SK-N-SH treated with all-trans-retinoic acid at 6 μM for 48 hours (cell line): Measurements from ENCODE around the gene CD40.

Experiments
- ATAC-seq: fragments of 200-7000 bp; cut with Tn5 transposase; 3 replicates; pipeline ENCODE4 v1.9.1; 2020; ENCODE audit warnings: mild to moderate bottlenecking, moderate library complexity
- ARNTL ChIP-seq: fragments of 450-650 bp; formaldehyde crosslinking; IDR thresholded peaks from 2 replicates; pipeline ENCODE4 v1.5.0; 2020; ENCODE audit warnings: low read depth, mild to moderate bottlenecking, moderate library complexity, borderline replicate concordance
- BACH2 ChIP-seq: fragments of 250-450 bp; sonication (Bioruptor Pico); IDR thresholded peaks from 2 replicates; pipeline ENCODE4 v1.9.0; 2021; ENCODE audit warnings: mild to moderate bottlenecking, borderline replicate concordance
- CREB5 ChIP-seq: fragments of 250-450 bp; sonication (Bioruptor Pico); IDR thresholded peaks from 2 replicates; pipeline ENCODE4 v1.5.1; 2020; ENCODE audit warnings: low read depth, mild to moderate bottlenecking, moderate library complexity
- CSRNP3 ChIP-seq: fragments of 250-450 bp; sonication (Bioruptor Pico); IDR thresholded peaks from 2 replicates; pipeline ENCODE4 v1.5.1; 2021; ENCODE audit warnings: mild to moderate bottlenecking, moderate library complexity
- ESRRG ChIP-seq: fragments of 250-450 bp; sonication (Bioruptor Pico); IDR thresholded peaks from 2 replicates; pipeline ENCODE4 v1.6.1; 2021; ENCODE audit warnings: mild to moderate bottlenecking
- GLIS3 ChIP-seq: fragments of 250-450 bp; sonication (Bioruptor Pico); IDR thresholded peaks from 2 replicates; pipeline ENCODE4 v1.5.0; 2020; ENCODE audit warnings: mild to moderate bottlenecking, moderate library complexity
- ISL1 ChIP-seq: fragments of 250-450 bp; sonication (Bioruptor Pico); IDR thresholded peaks from 2 replicates; pipeline ENCODE4 v2.1.2; 2022; ENCODE audit warnings: mild to moderate bottlenecking, moderate library complexity
- OSR1 ChIP-seq: fragments of 250-450 bp; sonication (Bioruptor Pico); IDR thresholded peaks from 2 replicates; pipeline ENCODE4 v1.8.0; 2022; ENCODE audit warnings: moderate library complexity, mild to moderate bottlenecking, inconsistent platforms
- PATZ1 ChIP-seq: fragments of 250-450 bp; sonication (Bioruptor Pico); IDR thresholded peaks from 2 replicates; pipeline ENCODE4 v1.8.0; 2020; ENCODE audit warnings: mild to moderate bottlenecking, moderate library complexity, borderline replicate concordance
- POU6F1 ChIP-seq: fragments of 250-450 bp; sonication (Bioruptor Pico); IDR thresholded peaks from 2 replicates; pipeline ENCODE4 v1.8.0; 2021; ENCODE audit warnings: low read depth, mild to moderate bottlenecking, moderate library complexity, borderline replicate concordance
- PPARA ChIP-seq: fragments of 250-450 bp; sonication (Bioruptor Pico); IDR thresholded peaks from 2 replicates; pipeline ENCODE4 v1.5.0; 2020; ENCODE audit warnings: mild to moderate bottlenecking, borderline replicate concordance
- SNAI2 ChIP-seq: fragments of 250-450 bp; sonication (Bioruptor Pico); IDR thresholded peaks from 2 replicates; pipeline ENCODE4 v1.5.0; 2020; ENCODE audit warnings: mild to moderate bottlenecking, moderate library complexity
- TCF4 ChIP-seq: fragments of 250-450 bp; sonication (Bioruptor Pico); IDR thresholded peaks from 2 replicates; pipeline ENCODE4 v1.8.0; 2021; ENCODE audit warnings: mild to moderate bottlenecking, moderate library complexity, borderline replicate concordance
- TOX ChIP-seq: fragments of 250-450 bp; sonication (Bioruptor Pico); IDR thresholded peaks from 2 replicates; pipeline ENCODE4 v1.8.0; 2021; ENCODE audit warnings: mild to moderate bottlenecking, moderate library complexity, borderline replicate concordance
- TSHZ2 ChIP-seq: fragments of 250-450 bp; sonication (Bioruptor Pico); IDR thresholded peaks from 2 replicates; pipeline ENCODE4 v1.5.0; 2020; ENCODE audit warnings: mild to moderate bottlenecking, moderate library complexity
- ZC3H10 ChIP-seq: fragments of 250-450 bp; sonication (Bioruptor Pico); IDR thresholded peaks from 2 replicates; pipeline ENCODE4 v1.5.1; 2021; ENCODE audit warnings: mild to moderate bottlenecking, moderate library complexity
- ZFP3 ChIP-seq: fragments of 250-450 bp; sonication (Bioruptor Pico); IDR thresholded peaks from 2 replicates; pipeline ENCODE4 v1.5.0; 2020; ENCODE audit warnings: mild to moderate bottlenecking, moderate library complexity
- ZFP30 ChIP-seq: fragments of 450-650 bp; formaldehyde crosslinking; IDR thresholded peaks from 2 replicates; pipeline ENCODE4 v1.5.0; 2022; ENCODE audit warnings: mild to moderate bottlenecking, moderate library complexity
- ZNF565 ChIP-seq: fragments of 450-650 bp; formaldehyde crosslinking; conservative IDR thresholded peaks from 2 replicates; pipeline ENCODE4 v1.5.0; 2020; ENCODE audit warnings: low read depth, mild to moderate bottlenecking, moderate library complexity
- ZNF70 ChIP-seq: fragments of 450-650 bp; formaldehyde crosslinking; IDR thresholded peaks from 2 replicates; pipeline ENCODE4 v1.5.0; 2020; ENCODE audit warnings: mild to moderate bottlenecking, moderate library complexity
- ZNF8 ChIP-seq: fragments of 450-650 bp; formaldehyde crosslinking; IDR thresholded peaks from 2 replicates; pipeline ENCODE4 v1.5.0; 2020; ENCODE audit warnings: mild to moderate bottlenecking, moderate library complexity

CD40 gene

GRCh38 chr20:46132705-46133120, 14.6 kb downstream of the CD40 start:
- peak; percentile 96 for ATAC-seq
- TF ChIP-seq ZNF8 (CRISPR knock-in tag) (no peak), BACH2 (CRISPR knock-in tag) (no peak), ZFP3 (CRISPR knock-in tag) (no peak), TOX (CRISPR knock-in tag) (no peak), ISL1 (no peak), ZNF565 (CRISPR knock-in tag) (no peak), CSRNP3 (CRISPR knock-in tag) (no peak)

- no peak for TF ChIP-seq GLIS3
- no peak for TF ChIP-seq ZFP30
- no peak for TF ChIP-seq CREB5 (CRISPR knock-in tag)
- TF ChIP-seq SNAI2 (CRISPR knock-in tag) = no peak
- TF ChIP-seq, all 23 proteins: peak for 0
- ATAC-seq = no peak
Observed at GRCh38 chr20:46133886-46134654, 16.0 kb downstream of the CD40 start.

GRCh38 chr20:46134716-46135115, 16.6 kb downstream of the CD40 start:
- TF ChIP-seq ARNTL (CRISPR knock-in tag) (no peak), ZFP3 (CRISPR knock-in tag) (no peak), PATZ1 (CRISPR knock-in tag) (no peak), ZC3H10 (no peak), TCF4 (no peak), BACH2 (CRISPR knock-in tag) (no peak), ESRRG (CRISPR knock-in tag) (no peak), ZFP30 (no peak), OSR1 (CRISPR knock-in tag) (no peak), TSHZ2 (CRISPR knock-in tag) (no peak), CREB5 (CRISPR knock-in tag) (no peak), POU6F1 (CRISPR knock-in tag) (no peak), ZNF70 (CRISPR knock-in tag) (no peak), CSRNP3 (CRISPR knock-in tag) (no peak), ISL1 (no peak), PPARA (CRISPR knock-in tag) (no peak)
- ATAC-seq = no peak
